ENCODE results near the gene ISOC2. TPM values are rescaled to one million over a fixed set of nuclear protein-coding genes. Genes with fewer than 3 reads are reported as not detected.

The ISOC2 gene
- total RNA-seq, 1 experiment from 2014 or later = 251 TPM

GRCh38 chr19:55478364-55478763 is 16.9 kb upstream of the ISOC2 start:
- peak overlapping the region; percentile 76; the same call in 1 of the 2 replicates for H3K4me3 ChIP-seq (ENCODE audit: low read length)
- H3K79me2 ChIP-seq (ENCODE audit: low read length) = peaks cover 25% of the 10 kb centered on the region
- H3K9ac ChIP-seq (ENCODE audit: low read length) = no peak overlapping the region
- no peaks in the 10 kb centered on the region for H3K9me3 ChIP-seq (ENCODE audit: low read length)
- peaks cover 13% of the 10 kb centered on the region for H3K4me1 ChIP-seq (ENCODE audit: insufficient read depth, low read length)
- ChIA-PET POLR2A (ENCODE audit: unreplicated experiment) (no interaction called here), CTCF (no interaction called here)
- intact Hi-C loops (cut with micrococcal nuclease) = no loop called here
- no peak for DNase-seq
- no peak overlapping the region for H3K27ac ChIP-seq (ENCODE audit: low read length)
- TF ChIP-seq CTCF (conservative IDR thresholded peaks at IDR 0.05; ENCODE audit: low read depth, low read length) = no peak
- no peak for TF ChIP-seq EZH2phosphoT487 (IDR thresholded peaks at IDR 0.05; ENCODE audit: borderline replicate concordance, low read length)
- TF ChIP-seq EZH2 (IDR thresholded peaks at IDR 0.05; ENCODE audit: low read length, unreplicated experiment) = no peak
- H3K4me2 ChIP-seq (ENCODE audit: low read length) = peak overlapping the region; percentile 83
- H3K36me3 ChIP-seq (ENCODE audit: low read depth, low read length) = no peaks in the 10 kb centered on the region
- ATAC-seq = no peak
- no TSS peak for BruUV-seq (replicated peaks)
- no peaks in the 10 kb centered on the region for H3K9me2 ChIP-seq (replicated peaks; ENCODE audit: low read length)
- no peak overlapping the region for H2AFZ ChIP-seq (ENCODE audit: low read length)
- no peaks in the 10 kb centered on the region for H3K27me3 ChIP-seq (ENCODE audit: low read length)
- H4K20me1 ChIP-seq (ENCODE audit: low read length) = no peaks in the 10 kb centered on the region
- no peaks in the 10 kb centered on the region for H3F3A ChIP-seq (ENCODE audit: low read length, unreplicated experiment)

- ChIA-PET CTCF (interaction anchor here (0.6 kb wide), 2 partner anchors 25 to 27 kb away, joined by 3 to 4 read pairs; no protein-coding TSS in a partner anchor), POLR2A (ENCODE audit: unreplicated experiment) (no interaction called here)
- no TSS peak for BruUV-seq (replicated peaks)
- ATAC-seq (no peak), DNase-seq (no peak)
- peaks cover 25% of the 10 kb centered on the region for H3K79me2 ChIP-seq (ENCODE audit: low read length)
- H3K36me3 ChIP-seq (ENCODE audit: low read depth, low read length) = no peaks in the 10 kb centered on the region
- H4K20me1 ChIP-seq (ENCODE audit: low read length) = no peaks in the 10 kb centered on the region
- no peak for TF ChIP-seq EZH2 (IDR thresholded peaks at IDR 0.05; ENCODE audit: low read length, unreplicated experiment)
- no peak for TF ChIP-seq EZH2phosphoT487 (IDR thresholded peaks at IDR 0.05; ENCODE audit: borderline replicate concordance, low read length)
- TF ChIP-seq CTCF (conservative IDR thresholded peaks at IDR 0.05; ENCODE audit: low read depth, low read length) = no peak
- no peaks in the 10 kb centered on the region for H3K9me2 ChIP-seq (replicated peaks; ENCODE audit: low read length)
- peak overlapping the region; percentile 76 for H3K4me3 ChIP-seq (ENCODE audit: low read length)
- H3K4me2 ChIP-seq (ENCODE audit: low read length) = peak overlapping the region; percentile 83
- no peaks in the 10 kb centered on the region for H3K27me3 ChIP-seq (ENCODE audit: low read length)
- intact Hi-C loops (cut with micrococcal nuclease) = no loop called here
- peak overlapping the region; percentile 82; the same call in 1 of the 2 replicates for H3K9ac ChIP-seq (ENCODE audit: low read length)
- no peaks in the 10 kb centered on the region for H3K9me3 ChIP-seq (ENCODE audit: low read length)
- H3K4me1 ChIP-seq (ENCODE audit: insufficient read depth, low read length) = peaks cover 13% of the 10 kb centered on the region
- no peak overlapping the region for H2AFZ ChIP-seq (ENCODE audit: low read length)
- no peak overlapping the region for H3K27ac ChIP-seq (ENCODE audit: low read length)
- no peaks in the 10 kb centered on the region for H3F3A ChIP-seq (ENCODE audit: low read length, unreplicated experiment)
These were observed 16.5 kb upstream of the ISOC2 start for GRCh38 chr19:55477905-55478304.

GRCh38 chr19:55476100-55476775 is 14.8 kb upstream of the ISOC2 start, which contains the start of gene ZNF628:
Gene ZNF628 (plus strand): TSS chr19:55476617. CDS start chr19:55479911, 3,294 bp downstream.
- BruUV-seq (replicated peaks) = no TSS peak
- no peaks in the 10 kb centered on the region for H4K20me1 ChIP-seq (ENCODE audit: low read length)
- no peaks in the 10 kb centered on the region for H3K9me3 ChIP-seq (ENCODE audit: low read length)
- TF ChIP-seq EZH2 (IDR thresholded peaks at IDR 0.05; ENCODE audit: low read length, unreplicated experiment) (no peak), EZH2phosphoT487 (IDR thresholded peaks at IDR 0.05; ENCODE audit: borderline replicate concordance, low read length) (no peak), CTCF (conservative IDR thresholded peaks at IDR 0.05; ENCODE audit: low read depth, low read length) (no peak)
- no peaks in the 10 kb centered on the region for H3K36me3 ChIP-seq (ENCODE audit: low read depth, low read length)
- peak within 1 kb of the TSS; percentile 82 for H3K9ac ChIP-seq (ENCODE audit: low read length)
- peaks cover 25% of the 10 kb centered on the region for H3K79me2 ChIP-seq (ENCODE audit: low read length)
- CTCF ChIA-PET = interaction anchor here (0.5 to 1.4 kb wide), 6 partner anchors 9 to 156 kb away, joined by 3 to 16 read pairs (median 5); partner anchors contain the start of gene ZNF524
- peak within 1 kb of the TSS; percentile 55 for H3K27ac ChIP-seq (ENCODE audit: low read length)
- POLR2A ChIA-PET (ENCODE audit: unreplicated experiment) = interaction anchor here (0.5 to 1.0 kb wide), 11 partner anchors 15 to 310 kb away, joined by 3 to 12 read pairs (median 3); partner anchors contain the start of genes DNAAF3, FIZ1, ISOC2 and ZNF865
- peak within 1 kb of the TSS; percentile 92 for H3K4me2 ChIP-seq (ENCODE audit: low read length)
- peak within 1 kb of the TSS; percentile 76 for H3K4me3 ChIP-seq (ENCODE audit: low read length)
- intact Hi-C loops (cut with micrococcal nuclease) = no loop called here
- H3F3A ChIP-seq (ENCODE audit: low read length, unreplicated experiment) = no peaks in the 10 kb centered on the region
- ATAC-seq (peak; percentile 95), DNase-seq (peak; percentile 99)
- peaks cover 18% of the 10 kb centered on the region for H3K4me1 ChIP-seq (ENCODE audit: insufficient read depth, low read length)
- H3K27me3 ChIP-seq (ENCODE audit: low read length) = no peaks in the 10 kb centered on the region
- H3K9me2 ChIP-seq (replicated peaks; ENCODE audit: low read length) = no peaks in the 10 kb centered on the region
- peak within 1 kb of the TSS; percentile 99 for H2AFZ ChIP-seq (ENCODE audit: low read length)

Data from PC-3 (cell line).